HL-60/S4 treated with phorbol 12-myristate 13-acetate at 8.2 ng/mL for 4 days and 3 days (cell line): Measurements from ENCODE around the gene COA7.
"Not testable (repeated sequence)": the region's sequence is repeated elsewhere in the genome, so short reads cannot be mapped to it uniquely, and the experiment has no call there.

ENCODE experiments used
- in situ Hi-C: fragments of 300-500 bp; cut with MboI; formaldehyde crosslinking; loops from 2 replicates; pipeline ENCODE4 v1.15.0; 2022; ENCODE audit warnings: low sequenced_read_pairs

COA7 gene

GRCh38 chr1:52706136-52706670 lies 8.1 kb upstream of the COA7 start:
- in situ Hi-C loops: no loop called here

DNA sequence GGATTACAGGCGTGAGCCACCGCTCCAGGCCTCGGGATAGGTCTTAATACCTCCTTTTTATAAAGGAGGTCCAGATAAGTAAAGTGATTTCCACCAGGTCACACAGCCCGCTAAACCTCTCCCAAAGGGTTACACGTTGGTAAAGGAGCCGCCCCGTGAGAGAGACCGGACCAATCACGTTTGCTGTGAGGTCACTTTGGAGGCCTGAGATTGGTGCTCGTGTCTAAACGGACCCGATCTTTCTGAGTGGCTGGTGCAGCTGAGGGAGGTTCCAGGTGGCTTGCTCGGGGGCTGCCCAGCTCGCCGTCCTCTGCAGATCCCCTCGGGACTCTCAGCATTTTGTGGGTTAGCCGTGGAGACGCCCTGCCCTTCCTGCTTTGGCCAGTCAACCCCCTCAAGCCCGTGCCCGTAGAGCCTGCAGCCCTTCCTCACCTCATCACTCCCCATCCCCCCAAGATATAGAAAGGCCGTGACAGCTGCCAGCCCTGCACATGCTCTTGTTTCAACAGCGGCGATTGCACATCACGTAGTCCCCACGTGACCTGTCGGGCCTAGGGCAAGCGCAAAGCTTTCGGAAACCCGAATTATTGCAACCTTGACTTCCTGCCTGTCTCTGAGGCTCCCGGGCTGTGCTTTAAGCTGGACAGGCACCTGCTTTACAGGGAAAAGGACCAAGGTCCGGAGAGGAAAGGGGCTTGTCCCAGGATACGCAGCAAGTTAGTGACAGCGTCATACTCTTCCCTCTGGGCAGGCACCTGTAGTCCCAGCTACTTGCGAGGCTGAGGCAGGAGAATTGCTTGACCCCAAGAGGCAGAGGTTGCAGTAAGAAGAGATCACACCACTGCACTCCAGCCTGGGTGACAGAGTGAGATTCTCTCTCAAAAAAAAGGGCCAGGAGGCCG lies 5.0 kb upstream of the COA7 start:
- in situ Hi-C loops: no loop called here

GRCh38 chr1:52695627-52696026 lies 2.5 kb downstream of the COA7 start:
- in situ Hi-C loops: no loop called here

GRCh38 chr1:52693843-52694242 lies 4.3 kb downstream of the COA7 start:
- in situ Hi-C loops: no loop called here

- in situ Hi-C loops: not testable (repeated sequence)
Observed at GRCh38 chr1:52693351-52693750, 4.8 kb downstream of the COA7 start.

DNA sequence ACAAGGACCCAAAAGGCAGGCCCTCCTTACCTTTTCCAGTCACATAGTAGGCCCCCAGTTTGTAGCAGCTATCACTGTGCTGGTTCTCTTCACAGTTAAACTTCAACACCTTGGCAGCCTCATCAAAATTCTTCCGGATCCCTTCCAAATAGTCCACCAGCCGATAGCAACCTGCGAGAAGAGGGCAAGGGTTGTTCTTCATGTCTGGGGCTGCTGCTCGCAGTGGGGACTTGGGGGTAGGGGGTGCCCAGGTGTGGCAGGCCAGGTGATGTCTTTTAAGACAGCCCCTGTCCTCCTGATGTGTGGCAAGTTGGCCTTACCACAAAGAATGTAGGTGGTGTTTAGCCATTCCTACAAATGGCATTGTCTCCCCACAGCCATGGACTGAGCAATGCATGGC lies 5.5 kb downstream of the COA7 start:
- in situ Hi-C loops: no loop called here

DNA sequence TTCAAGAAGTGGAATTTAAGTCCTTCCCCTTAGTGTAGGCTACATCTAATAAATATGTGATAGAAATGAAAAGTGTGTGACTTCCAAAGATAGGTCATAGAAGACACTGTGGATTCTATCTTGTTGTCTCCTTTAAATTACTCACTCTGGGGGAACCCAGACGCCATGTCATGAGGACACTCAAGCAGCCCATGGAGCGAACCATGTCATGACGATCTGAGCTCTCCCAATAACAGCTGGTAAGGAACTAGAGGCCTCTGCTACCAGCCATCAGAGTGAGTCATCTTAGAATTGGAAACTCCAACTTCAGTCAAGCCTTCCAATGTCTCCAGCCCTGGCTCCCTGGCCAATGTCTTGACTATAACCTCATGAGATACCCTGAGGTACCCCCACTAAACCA lies 6.3 kb downstream of the COA7 start:
- in situ Hi-C loops: no loop called here

DNA sequence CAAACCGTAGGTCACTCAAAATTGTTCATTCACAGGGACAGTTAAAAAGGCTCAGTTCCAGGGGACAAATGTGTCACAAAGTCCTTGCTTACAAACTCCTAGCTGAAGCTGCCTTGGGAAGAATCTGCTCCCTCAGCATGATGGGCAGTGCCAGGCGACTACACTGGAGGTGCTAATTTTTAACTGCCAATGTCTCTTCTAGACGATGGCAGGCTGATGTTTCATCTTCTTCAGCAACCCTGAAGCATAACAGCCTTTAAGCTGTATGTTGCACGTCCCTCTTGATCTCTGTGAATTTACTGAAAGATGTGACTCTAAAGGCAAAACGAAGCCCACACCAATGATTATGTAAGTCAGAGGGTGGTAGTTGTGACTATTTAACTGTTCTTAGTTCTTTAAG lies 11.3 kb downstream of the COA7 start:
- in situ Hi-C loops: no loop called here

DNA sequence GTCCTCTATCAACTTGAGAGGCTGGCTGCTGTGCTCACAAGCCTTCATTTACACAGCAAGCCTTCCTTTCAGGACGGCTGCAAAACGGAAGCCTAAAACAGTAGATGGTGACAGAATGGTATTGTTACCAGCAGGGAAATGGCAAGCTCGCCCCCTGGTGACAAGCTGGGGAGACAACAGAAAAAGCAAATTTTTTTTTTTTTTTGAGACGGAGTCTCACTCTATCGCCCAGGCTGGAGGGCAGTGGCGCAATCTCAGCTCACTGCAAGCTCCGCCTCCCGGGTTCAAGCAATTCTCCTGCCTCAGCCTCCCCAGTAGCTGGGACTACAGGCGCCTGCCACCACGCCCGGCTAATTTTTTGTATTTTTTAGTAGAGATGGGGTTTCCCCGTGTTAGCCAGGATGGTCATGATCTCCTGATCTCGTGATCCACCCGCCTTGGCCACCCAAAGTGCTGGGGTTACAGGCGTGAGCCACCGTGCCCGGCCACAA lies 11.8 kb downstream of the COA7 start:
- in situ Hi-C loops: not testable (repeated sequence)

GRCh38 chr1:52684545-52684944 lies 13.6 kb downstream of the COA7 start:
- in situ Hi-C loops: no loop called here

DNA sequence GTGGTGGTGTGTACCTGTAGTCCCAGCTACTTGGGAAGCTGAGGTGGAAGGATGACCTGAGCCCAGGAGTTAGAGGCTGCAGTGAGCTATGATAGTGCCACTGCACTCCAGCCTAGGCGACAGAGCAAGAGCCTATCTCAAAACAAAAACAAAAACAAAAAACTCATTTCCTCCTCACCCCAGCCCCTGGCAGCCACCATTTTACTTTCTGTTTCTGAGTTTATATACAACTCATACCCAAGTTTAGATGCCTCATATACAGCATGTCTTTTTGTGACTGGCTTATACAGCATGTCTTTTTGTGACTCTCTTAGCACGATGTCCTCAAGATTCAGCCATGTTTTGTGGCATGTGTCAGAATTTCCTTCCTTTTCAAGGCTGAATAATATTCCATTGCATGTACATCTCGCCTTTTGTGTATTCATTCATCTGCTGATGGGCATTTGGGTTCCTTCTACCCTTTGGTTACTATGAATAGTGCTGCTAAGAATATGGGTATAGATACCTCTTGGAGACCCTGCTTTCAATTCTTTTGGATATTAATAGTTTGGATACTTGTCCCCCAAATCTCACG lies 14.7 kb downstream of the COA7 start:
- in situ Hi-C loops: no loop called here

DNA sequence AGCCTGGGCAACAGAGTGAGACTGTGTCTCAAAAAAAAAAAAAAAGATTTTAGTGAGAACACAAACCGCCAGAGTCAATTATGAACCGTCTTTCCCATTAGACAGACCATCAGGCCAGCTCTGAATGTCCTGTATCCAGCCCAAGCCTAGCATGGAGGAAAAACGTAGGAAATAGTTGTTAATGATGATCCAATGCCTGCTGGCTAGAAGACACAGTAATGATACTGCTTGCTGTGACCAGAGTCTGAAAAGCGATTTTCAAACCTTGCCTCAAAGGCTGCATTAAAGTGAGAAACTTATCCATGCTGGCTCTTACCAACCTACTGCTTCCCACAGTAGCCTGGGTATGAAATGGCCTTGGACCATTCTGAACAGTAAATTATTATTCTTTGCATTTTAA lies 17.0 kb downstream of the COA7 start:
- in situ Hi-C loops: no loop called here

GRCh38 chr1:52680353-52680752 lies 17.8 kb downstream of the COA7 start:
- in situ Hi-C loops: no loop called here

DNA sequence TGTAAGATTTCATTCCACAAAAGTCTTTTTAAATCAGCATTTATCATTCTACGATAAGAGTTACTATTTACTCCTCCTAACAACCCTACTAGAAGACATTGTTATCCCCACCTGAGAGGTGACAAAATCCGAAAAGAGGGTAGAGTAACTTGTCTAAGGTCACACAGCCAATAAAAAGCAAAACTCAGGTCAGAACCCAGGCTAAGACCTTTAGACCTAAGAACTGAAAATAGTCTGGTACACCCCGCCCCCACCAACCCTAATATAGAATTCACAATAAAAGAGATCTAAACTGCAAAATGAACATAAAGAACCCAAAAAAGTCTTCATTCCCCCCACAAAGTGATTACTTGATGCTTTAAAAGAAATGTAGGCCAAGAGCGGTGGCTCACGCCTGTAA lies 18.6 kb downstream of the COA7 start:
- in situ Hi-C loops: no loop called here

DNA sequence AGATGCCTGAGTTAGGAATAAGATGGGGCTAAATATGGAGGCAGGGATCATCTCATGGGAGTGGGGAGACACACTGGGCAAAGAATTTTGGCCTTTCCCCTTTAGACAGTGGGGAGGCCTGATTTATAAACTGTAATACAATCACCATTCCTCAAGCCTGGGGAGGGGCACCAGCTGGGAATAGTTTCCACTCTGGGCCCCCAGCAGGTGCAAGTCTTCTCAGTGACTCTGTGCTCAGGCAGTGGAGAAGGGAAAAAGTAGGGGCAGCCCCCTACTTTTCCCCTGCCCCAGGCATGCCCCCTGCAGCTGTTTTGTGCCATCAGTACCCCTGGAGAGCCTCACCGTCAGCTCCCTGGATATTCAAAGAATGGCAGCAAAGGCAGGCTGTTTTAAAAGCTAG lies 19.1 kb downstream of the COA7 start:
- in situ Hi-C loops: no loop called here

DNA sequence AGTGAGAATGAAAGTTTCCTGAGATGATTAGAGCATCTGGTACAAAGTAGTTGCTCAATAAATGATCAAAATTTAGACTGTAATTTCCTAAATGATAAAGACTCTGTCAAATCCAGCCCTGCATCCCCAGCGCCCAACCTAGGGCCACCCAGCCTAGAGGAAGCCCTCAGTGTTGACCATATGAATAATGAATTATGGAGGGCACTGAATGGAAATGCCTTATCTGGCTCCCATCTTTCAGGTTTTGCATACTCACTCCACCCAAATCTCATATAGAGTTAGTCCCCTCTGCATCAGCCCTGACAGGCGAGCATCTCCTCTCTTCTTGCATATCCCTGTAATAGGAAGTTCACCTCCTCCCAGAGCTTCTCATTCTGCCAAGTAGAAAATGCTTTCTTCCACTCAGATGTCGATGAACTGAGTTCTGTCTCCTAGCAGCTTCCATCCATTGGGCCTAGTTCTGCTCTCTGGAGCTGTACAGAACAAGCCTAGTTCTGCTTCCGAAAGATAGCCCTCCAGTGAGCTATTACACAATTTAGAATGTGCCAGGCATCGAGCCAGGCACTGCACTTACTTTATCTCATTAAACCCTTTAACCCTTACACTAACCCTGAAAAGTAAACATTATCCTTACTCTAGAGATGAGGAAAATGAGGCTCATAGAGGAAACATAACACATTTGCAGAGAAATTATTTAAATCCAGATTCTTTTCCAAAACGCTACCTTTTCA lies 20.9 kb downstream of the COA7 start:
- in situ Hi-C loops: no loop called here

GRCh38 chr1:52676249-52676903 lies 21.8 kb downstream of the COA7 start:
- in situ Hi-C loops: no loop called here

GRCh38 chr1:52674497-52675384 lies 23.4 kb downstream of the COA7 start:
- in situ Hi-C loops: no loop called here

DNA sequence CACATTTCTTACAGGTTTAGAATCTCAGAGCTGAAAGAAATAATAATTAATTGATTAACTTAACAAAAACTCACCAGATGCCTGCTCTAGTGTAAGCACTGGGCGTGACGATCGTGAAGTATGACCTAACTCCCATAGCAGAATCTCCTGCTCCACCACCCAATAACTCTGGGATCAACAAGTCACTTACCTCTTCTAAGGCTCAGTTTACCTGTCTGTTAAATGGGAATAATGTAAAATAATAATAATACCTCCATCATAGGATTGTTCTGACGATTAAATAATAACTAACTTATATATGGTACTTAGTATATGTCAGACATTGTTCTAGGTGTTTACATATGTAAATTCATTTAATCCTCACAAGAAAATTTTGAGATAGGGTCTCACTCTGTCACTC lies 24.6 kb downstream of the COA7 start:
- in situ Hi-C loops: no loop called here

DNA sequence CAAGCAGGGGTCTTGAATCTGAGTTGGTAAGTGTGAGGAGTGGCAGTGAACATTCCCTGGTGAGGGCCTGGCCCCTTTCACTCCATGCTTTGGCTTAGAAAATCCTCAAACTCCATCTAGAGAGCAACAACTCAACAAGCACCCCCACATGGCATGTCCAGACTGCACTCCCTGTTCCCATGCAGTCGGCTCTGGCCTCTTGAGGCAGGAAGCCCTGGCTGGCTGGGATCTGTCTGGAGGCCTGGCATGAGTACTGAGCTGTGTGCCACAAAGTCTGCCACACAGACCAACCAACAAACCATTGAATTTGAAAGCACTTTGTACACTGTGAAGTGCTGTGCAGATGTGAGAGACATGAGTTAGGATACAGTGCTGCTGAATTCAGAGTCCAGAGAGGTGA lies 25.2 kb downstream of the COA7 start:
- in situ Hi-C loops: no loop called here
